ENCODE results near the gene ODAD4.
"Not testable (repeated sequence)": the region's sequence is repeated elsewhere in the genome, so short reads cannot be mapped to it uniquely, and the experiment has no call there.

The ODAD4 gene

GRCh38 chr17:42010266-42010680 lies 79.9 kb downstream of the ODAD4 start:
- not testable (repeated sequence) for DNase-seq

GRCh38 chr17:42010898-42011516 lies 80.6 kb downstream of the ODAD4 start:
- no peak for DNase-seq

- not testable (repeated sequence) for DNase-seq
These were observed 81.9 kb downstream of the ODAD4 start for GRCh38 chr17:42012363-42012762.

- not testable (repeated sequence) for DNase-seq
These were observed 83.3 kb downstream of the ODAD4 start for GRCh38 chr17:42013740-42014139.
